ENCODE measurements around the gene AIM2.
"Not testable (repeated sequence)": the region's sequence is repeated elsewhere in the genome, so short reads cannot be mapped to it uniquely, and the experiment has no call there.

Gene AIM2

GRCh38 chr1:159113596-159114433, 37.2 kb upstream of the AIM2 start:
- POLR2A ChIA-PET = no interaction called here
- CTCF ChIA-PET = interaction anchor here (0.8 to 1.1 kb wide), 2 partner anchors 9 to 25 kb away, joined by 5 to 6 read pairs; no protein-coding TSS in a partner anchor
- TF ChIP-seq CTCF (IDR thresholded peaks at IDR 0.05; ENCODE audit: control extremely low read depth, extremely low read depth, low read depth, missing control alignments) = no peak
- no peak for DNase-seq (ENCODE audit: extremely low spot score)

- CTCF ChIA-PET; DNase-seq (ENCODE audit: extremely low spot score); POLR2A ChIA-PET: not testable (repeated sequence)
Observed at GRCh38 chr1:159103021-159103420, 26.5 kb upstream of the AIM2 start.

- TF ChIP-seq CTCF (IDR thresholded peaks at IDR 0.05; ENCODE audit: control extremely low read depth, extremely low read depth, low read depth, missing control alignments) = no peak
- DNase-seq (ENCODE audit: extremely low spot score) = no peak
- CTCF ChIA-PET = no interaction called here
- POLR2A ChIA-PET = no interaction called here
Observed at GRCh38 chr1:159100589-159100988, 24.0 kb upstream of the AIM2 start.

- ChIA-PET POLR2A (no interaction called here), CTCF (interaction anchor here (0.8 to 1.4 kb wide), 3 partner anchors 9 to 26 kb away, joined by 3 to 10 read pairs (median 4); no protein-coding TSS in a partner anchor)
Observed at GRCh38 chr1:159098596-159098995, 22.0 kb upstream of the AIM2 start.

GRCh38 chr1:159092036-159092760, 15.6 kb upstream of the AIM2 start:
- TF ChIP-seq CTCF (IDR thresholded peaks at IDR 0.05; ENCODE audit: control extremely low read depth, extremely low read depth, low read depth, missing control alignments) = no peak
- no peak for DNase-seq (ENCODE audit: extremely low spot score)
- ChIA-PET CTCF (interaction anchor here (1.2 kb wide), 1 partner anchor 586 kb away, joined by 3 read pairs; no protein-coding TSS in a partner anchor), POLR2A (no interaction called here)

More at GRCh38 chr1:159098596-159098995, 22.0 kb upstream of the AIM2 start:
- DNase-seq (ENCODE audit: extremely low spot score) = no peak
- TF ChIP-seq CTCF (IDR thresholded peaks at IDR 0.05; ENCODE audit: control extremely low read depth, extremely low read depth, low read depth, missing control alignments) = no peak

- no peak for TF ChIP-seq CTCF (IDR thresholded peaks at IDR 0.05; ENCODE audit: control extremely low read depth, extremely low read depth, low read depth, missing control alignments)
- DNase-seq (ENCODE audit: extremely low spot score) = no peak
- ChIA-PET CTCF (interaction anchor here (1.0 to 1.2 kb wide), 2 partner anchors 16 to 585 kb away, joined by 3 read pairs; no protein-coding TSS in a partner anchor), POLR2A (no interaction called here)
Observed at GRCh38 chr1:159091607-159092031, 15.1 kb upstream of the AIM2 start.

- ChIA-PET CTCF (interaction anchor here (1.0 kb wide), 1 partner anchor 16 kb away, joined by 3 read pairs; no protein-coding TSS in a partner anchor), POLR2A (no interaction called here)
- TF ChIP-seq CTCF (IDR thresholded peaks at IDR 0.05; ENCODE audit: control extremely low read depth, extremely low read depth, low read depth, missing control alignments) = no peak
- DNase-seq (ENCODE audit: extremely low spot score) = no peak
Observed at GRCh38 chr1:159091180-159091560, 14.6 kb upstream of the AIM2 start.

Data from GM10248 (cell line).